KOPT-K1 (cell line): Measurements from ENCODE around the gene GOLPH3L.
"Not testable (repeated sequence)": the region's sequence is repeated elsewhere in the genome, so short reads cannot be mapped to it uniquely, and the experiment has no call there.

Source experiments
- H3K27ac ChIP-seq: fragments of 200-600 bp; sonication (generic); 2 replicates; pipeline ENCODE4 v1.5.1; 2016; ENCODE audit warnings: antibody characterized with exemption, mild to moderate bottlenecking, low read depth, low read length; ENCODE audit not compliant: poor library complexity, severe bottlenecking
- H3K36me3 ChIP-seq: fragments of 200-600 bp; sonication (generic); 2 replicates; pipeline ENCODE4 v1.5.1; 2017; ENCODE audit warnings: antibody characterized with exemption, mild to moderate bottlenecking, low read length, moderate library complexity; ENCODE audit not compliant: insufficient read depth
- H3K9me3 ChIP-seq: fragments of 200-600 bp; sonication (generic); 2 replicates; pipeline ENCODE4 v1.5.1; 2017; ENCODE audit warnings: antibody characterized with exemption, low read length, mild to moderate bottlenecking; ENCODE audit not compliant: insufficient read depth, poor library complexity, severe bottlenecking

Gene GOLPH3L

DNA sequence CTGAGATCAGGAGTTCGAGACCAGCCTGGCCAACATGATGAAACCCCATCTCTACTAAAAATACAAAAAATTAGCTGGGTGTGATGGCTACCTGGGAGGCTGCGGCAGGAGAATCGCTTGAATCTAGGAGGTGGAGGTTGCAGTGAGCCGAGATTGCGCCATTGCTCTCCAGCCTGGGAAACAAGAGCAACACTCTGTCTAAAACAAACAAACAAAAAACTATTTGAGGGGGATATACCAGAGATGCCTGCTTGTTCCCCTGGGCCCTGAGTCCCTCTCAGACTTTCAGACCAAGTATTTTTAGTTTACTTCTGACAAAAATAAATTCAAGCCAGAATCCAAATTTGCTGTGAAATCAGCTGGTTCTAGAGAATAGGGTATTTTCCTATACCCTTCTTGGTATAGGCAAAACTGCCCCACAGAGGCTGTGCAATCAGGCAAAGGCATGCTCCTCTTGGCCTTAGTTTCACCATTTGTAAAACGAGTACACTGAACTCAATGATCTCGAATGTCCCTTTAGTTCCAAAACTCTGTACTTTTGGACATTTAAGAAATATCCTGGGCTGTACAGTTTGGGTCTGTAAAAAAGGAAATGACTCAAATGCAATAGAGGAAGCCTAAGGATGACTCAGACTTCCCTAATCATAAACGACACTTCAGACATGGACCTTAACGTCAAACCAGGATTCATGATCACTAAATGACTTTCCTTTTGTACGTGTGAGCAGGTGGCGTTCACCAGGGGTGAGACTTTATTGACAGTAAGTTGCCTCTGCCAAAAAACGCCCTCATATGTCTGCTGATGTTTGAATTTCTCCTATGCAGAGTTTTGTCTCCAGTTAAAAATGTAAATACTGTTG, 83.7 kb downstream of the GOLPH3L start:
- Histone ChIP-seq H3K9me3 (no peaks in the 10 kb centered on the region), H3K27ac (no peak overlapping the region), H3K36me3 (peaks cover 59% of the 10 kb centered on the region)

- no peak overlapping the region for H3K27ac ChIP-seq
- H3K9me3 ChIP-seq: no peaks in the 10 kb centered on the region
- H3K36me3 ChIP-seq: peaks cover 46% of the 10 kb centered on the region
Observed at GRCh38 chr1:150612014-150612345, 85.0 kb downstream of the GOLPH3L start.

GRCh38 chr1:150610576-150610975, 86.4 kb downstream of the GOLPH3L start:
- Histone ChIP-seq H3K9me3 (no peaks in the 10 kb centered on the region), H3K27ac (no peak overlapping the region), H3K36me3 (peaks cover 33% of the 10 kb centered on the region)

DNA sequence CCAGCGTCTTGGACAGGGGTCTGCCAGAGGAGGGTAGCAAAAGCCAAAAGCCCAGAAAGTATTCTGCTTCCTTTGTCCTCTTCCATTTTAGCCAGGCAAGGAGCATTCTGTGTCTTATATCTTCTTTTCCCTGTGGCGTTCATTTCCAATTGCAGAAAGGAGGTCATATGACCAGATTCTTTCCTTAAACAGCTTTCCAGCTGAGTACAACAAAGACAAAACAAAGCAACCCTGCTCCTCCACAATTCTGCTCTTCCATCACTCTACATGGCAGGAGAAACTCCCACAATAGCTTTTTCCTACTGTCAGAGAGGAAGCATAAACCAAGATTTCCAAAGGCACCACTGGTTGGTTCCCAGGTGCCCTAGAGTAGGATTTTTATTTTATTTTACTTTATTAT, 87.2 kb downstream of the GOLPH3L start:
- Histone ChIP-seq H3K36me3 (peaks cover 27% of the 10 kb centered on the region), H3K9me3 (no peaks in the 10 kb centered on the region), H3K27ac (no peak overlapping the region)

- peaks cover 1% of the 10 kb centered on the region for H3K36me3 ChIP-seq
- no peak overlapping the region for H3K27ac ChIP-seq
- no peaks in the 10 kb centered on the region for H3K9me3 ChIP-seq
Observed at GRCh38 chr1:150606463-150607142, 90.4 kb downstream of the GOLPH3L start.

DNA sequence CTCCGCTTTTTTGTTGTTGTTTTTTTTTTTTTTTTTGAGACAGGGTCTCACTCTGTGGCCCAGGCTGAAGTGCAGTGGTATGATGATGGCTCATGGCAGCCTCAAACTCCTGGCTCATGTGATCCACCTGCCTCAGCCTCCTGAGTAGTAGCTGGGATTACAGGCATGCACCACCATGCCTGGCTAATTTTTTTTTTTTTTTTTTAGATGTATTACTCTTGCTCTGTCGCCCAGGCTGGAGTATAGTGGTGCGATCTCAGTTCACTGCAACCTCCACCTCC, 91.6 kb downstream of the GOLPH3L start:
- not testable (repeated sequence) for H3K27ac ChIP-seq, H3K9me3 ChIP-seq, H3K36me3 ChIP-seq

DNA sequence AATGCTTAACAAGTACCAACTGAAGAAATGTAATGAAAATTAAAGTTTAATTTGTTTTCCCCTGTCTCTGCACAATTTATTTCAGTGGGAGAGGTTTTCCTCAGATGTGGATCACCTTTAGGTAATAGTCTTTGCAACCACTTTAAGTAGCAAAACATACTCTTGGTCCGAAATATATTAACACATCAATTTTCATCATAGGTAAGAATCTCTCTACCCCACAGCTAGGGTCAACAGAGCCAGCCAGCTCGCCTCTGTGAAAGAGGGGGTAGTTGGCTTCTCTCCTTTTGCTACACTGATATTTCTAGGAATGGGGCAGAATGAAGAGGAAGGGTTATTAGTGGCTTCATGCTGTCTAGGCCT, 92.7 kb downstream of the GOLPH3L start:
- Histone ChIP-seq H3K9me3 (no peaks in the 10 kb centered on the region), H3K27ac (no peak overlapping the region), H3K36me3 (no peaks in the 10 kb centered on the region; the same call in 1 of the 2 replicates)

DNA sequence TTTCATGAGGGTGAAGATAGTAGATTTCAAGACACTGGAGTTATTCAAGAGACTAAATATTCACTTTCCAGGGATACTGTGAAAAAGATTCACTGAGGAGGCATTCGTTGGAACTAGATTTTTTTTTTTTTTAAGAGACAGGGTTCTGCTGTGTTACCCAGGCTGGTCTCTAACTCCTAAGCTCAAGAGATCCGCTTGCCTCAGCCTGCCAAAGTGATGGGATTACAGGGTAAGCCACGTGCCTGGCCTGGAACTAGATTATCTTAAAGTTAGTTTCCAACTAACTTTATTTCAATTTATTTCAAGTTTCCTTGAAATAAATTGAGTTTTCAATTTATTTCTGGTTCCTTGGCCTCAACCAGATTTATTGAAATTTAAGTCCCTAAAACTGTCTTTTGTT, 93.2 kb downstream of the GOLPH3L start:
- Histone ChIP-seq H3K9me3 (no peaks in the 10 kb centered on the region), H3K36me3 (no peaks in the 10 kb centered on the region), H3K27ac (no peak overlapping the region)

DNA sequence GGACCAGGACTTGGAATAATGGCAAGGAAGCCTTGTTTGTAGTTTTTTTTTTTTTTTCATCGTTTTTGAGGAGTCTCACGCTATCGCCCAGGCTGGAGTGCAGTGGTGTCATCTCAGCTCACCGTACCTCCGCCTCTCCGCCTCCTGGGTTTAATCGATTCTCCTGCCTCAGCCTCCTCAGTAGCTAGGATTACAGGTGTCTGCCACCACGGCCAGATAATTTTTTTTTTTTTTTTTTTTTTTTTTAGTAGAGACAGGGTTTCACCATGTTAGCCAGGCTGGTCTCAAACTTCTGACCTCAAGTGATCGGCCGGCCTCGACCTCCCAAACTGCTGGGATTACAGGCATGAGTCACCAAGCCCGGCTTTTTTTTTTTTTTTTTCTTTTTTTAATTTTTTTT, 94.6 kb downstream of the GOLPH3L start:
- H3K36me3 ChIP-seq, H3K9me3 ChIP-seq, H3K27ac ChIP-seq: not testable (repeated sequence)

DNA sequence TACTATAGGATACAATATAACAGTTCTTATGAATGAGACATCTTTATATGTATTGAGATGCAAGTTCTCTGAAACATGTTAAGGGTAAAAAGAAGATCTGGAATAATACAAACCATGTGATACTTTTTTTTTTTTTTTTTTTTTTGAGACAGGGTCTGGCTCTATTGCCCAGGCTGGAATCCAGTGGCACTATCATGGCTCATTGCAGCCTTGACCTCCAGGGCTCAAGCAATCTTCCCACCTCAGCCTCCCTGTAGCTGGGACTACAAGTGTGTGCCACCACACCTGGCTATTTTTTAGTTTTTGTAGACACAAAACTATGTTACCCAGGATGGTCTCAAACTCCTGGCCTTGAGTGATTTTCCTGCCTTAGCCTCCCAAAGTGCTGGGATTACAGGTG, 95.4 kb downstream of the GOLPH3L start:
- Histone ChIP-seq H3K27ac (no peak overlapping the region), H3K36me3 (no peaks in the 10 kb centered on the region), H3K9me3 (no peaks in the 10 kb centered on the region)

- not testable (repeated sequence) for H3K27ac ChIP-seq, H3K9me3 ChIP-seq, H3K36me3 ChIP-seq
Observed at GRCh38 chr1:150598346-150598745, 98.6 kb downstream of the GOLPH3L start.

DNA sequence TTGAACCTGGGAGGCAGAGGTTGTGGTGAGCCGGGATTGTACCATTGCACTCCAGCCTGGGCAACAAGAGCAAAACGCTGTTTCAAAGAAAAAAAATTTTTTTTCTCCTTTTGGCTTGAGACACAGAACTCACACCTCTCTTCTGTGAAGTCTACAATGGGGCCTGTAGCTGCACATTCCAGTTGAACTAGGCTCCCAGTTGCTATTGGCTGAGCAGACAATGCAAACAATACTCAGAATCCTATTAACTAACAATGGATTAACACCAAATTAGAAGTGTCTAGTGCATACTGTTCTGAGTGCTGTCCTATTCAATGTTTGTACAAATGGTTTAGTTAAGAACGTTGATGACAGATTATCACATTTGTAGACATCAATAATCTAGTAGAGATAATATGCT, 100.0 kb downstream of the GOLPH3L start:
- Histone ChIP-seq H3K36me3 (no peaks in the 10 kb centered on the region), H3K27ac (no peak overlapping the region), H3K9me3 (no peaks in the 10 kb centered on the region)
